ENCODE results near the gene TRIM38. TPM values are rescaled to one million over a fixed set of nuclear protein-coding genes. Genes with fewer than 3 reads are reported as not detected.
"Not testable (repeated sequence)": the region's sequence is repeated elsewhere in the genome, so short reads cannot be mapped to it uniquely, and the experiment has no call there.

Gene TRIM38
- total and polyA plus RNA-seq, 9 donors: 3.8 to 10.3 (median 6.4) TPM

GRCh38 chr6:25995507-25995906 is 32.9 kb downstream of the TRIM38 start:
- H3K9me3 ChIP-seq: no peaks in the 10 kb centered on the region
- TF ChIP-seq CTCF (IDR thresholded peaks at IDR 0.05): no peak
- no peak for TF ChIP-seq EP300 (IDR thresholded peaks at IDR 0.05)
- no peak for TF ChIP-seq POLR2A (IDR thresholded peaks at IDR 0.05)
- DNase-seq: no peak
- H3K4me1 ChIP-seq (ENCODE audit: insufficient read depth): peaks cover 5% of the 10 kb centered on the region
- no peaks in the 10 kb centered on the region for H3K27me3 ChIP-seq
- H3K36me3 ChIP-seq: no peaks in the 10 kb centered on the region
- no peak overlapping the region for H3K27ac ChIP-seq
- no peak overlapping the region for H3K4me3 ChIP-seq
- intact Hi-C loops (cut with DNase I): no loop called here
- WGBS, 3 donors: 92 to 95% (median 94%) methylated on average over 1 of the region's 1 CpG

- no peaks in the 10 kb centered on the region for H3K9me3 ChIP-seq
- H3K4me1 ChIP-seq (ENCODE audit: insufficient read depth): peaks cover 4% of the 10 kb centered on the region
- no peaks in the 10 kb centered on the region for H3K27me3 ChIP-seq
- no peak for DNase-seq
- H3K4me3 ChIP-seq: no peak overlapping the region
- WGBS, 3 donors: 92 to 95% (median 92%) methylated on average over 3 of the region's 3 CpGs
- TF ChIP-seq EP300 (IDR thresholded peaks at IDR 0.05) (no peak), POLR2A (IDR thresholded peaks at IDR 0.05) (no peak)
- no peak overlapping the region for H3K27ac ChIP-seq
- intact Hi-C loops (cut with DNase I): no loop called here
- no peaks in the 10 kb centered on the region for H3K36me3 ChIP-seq
Measured at GRCh38 chr6:25997921-25998320, 35.3 kb downstream of the TRIM38 start.

GRCh38 chr6:25998379-25998778 is 35.8 kb downstream of the TRIM38 start:
- no peak overlapping the region for H3K27ac ChIP-seq
- H3K36me3 ChIP-seq: no peaks in the 10 kb centered on the region
- intact Hi-C loops (cut with DNase I): no loop called here
- no peak for DNase-seq
- peaks cover 2% of the 10 kb centered on the region for H3K4me1 ChIP-seq (ENCODE audit: insufficient read depth)
- TF ChIP-seq CTCF (IDR thresholded peaks at IDR 0.05) (no peak), POLR2A (IDR thresholded peaks at IDR 0.05) (no peak), EP300 (IDR thresholded peaks at IDR 0.05) (no peak)
- no peaks in the 10 kb centered on the region for H3K27me3 ChIP-seq
- H3K4me3 ChIP-seq: no peak overlapping the region
- no peaks in the 10 kb centered on the region for H3K9me3 ChIP-seq

- H3K4me1 ChIP-seq (ENCODE audit: insufficient read depth); H3K9me3 ChIP-seq; H3K27ac ChIP-seq; H3K36me3 ChIP-seq; intact Hi-C loops (cut with DNase I); DNase-seq; H3K4me3 ChIP-seq; H3K27me3 ChIP-seq: not testable (repeated sequence)
- WGBS, 3 donors: 47 to 69% (median 55%) methylated on average over 2 of the region's 2 CpGs
Measured at GRCh38 chr6:25999225-25999624, 36.6 kb downstream of the TRIM38 start.

- Histone ChIP-seq H3K27me3 (no peaks in the 10 kb centered on the region), H3K36me3 (no peaks in the 10 kb centered on the region), H3K27ac (no peak overlapping the region), H3K4me3 (no peak overlapping the region), H3K9me3 (no peaks in the 10 kb centered on the region), H3K4me1 (ENCODE audit: insufficient read depth) (peaks cover 1% of the 10 kb centered on the region)
- WGBS, 3 donors: 95 to 96% (median 95%) methylated on average over 9 of the region's 9 CpGs
- no peak for TF ChIP-seq EP300 (IDR thresholded peaks at IDR 0.05)
- no peak for TF ChIP-seq POLR2A (IDR thresholded peaks at IDR 0.05)
- no peak for TF ChIP-seq CTCF (IDR thresholded peaks at IDR 0.05)
- DNase-seq: no peak
- intact Hi-C loops (cut with DNase I): no loop called here
Measured at GRCh38 chr6:26000366-26001144, 38.0 kb downstream of the TRIM38 start.
